ENCODE data around the gene ZNF174.

The ZNF174 gene

DNA sequence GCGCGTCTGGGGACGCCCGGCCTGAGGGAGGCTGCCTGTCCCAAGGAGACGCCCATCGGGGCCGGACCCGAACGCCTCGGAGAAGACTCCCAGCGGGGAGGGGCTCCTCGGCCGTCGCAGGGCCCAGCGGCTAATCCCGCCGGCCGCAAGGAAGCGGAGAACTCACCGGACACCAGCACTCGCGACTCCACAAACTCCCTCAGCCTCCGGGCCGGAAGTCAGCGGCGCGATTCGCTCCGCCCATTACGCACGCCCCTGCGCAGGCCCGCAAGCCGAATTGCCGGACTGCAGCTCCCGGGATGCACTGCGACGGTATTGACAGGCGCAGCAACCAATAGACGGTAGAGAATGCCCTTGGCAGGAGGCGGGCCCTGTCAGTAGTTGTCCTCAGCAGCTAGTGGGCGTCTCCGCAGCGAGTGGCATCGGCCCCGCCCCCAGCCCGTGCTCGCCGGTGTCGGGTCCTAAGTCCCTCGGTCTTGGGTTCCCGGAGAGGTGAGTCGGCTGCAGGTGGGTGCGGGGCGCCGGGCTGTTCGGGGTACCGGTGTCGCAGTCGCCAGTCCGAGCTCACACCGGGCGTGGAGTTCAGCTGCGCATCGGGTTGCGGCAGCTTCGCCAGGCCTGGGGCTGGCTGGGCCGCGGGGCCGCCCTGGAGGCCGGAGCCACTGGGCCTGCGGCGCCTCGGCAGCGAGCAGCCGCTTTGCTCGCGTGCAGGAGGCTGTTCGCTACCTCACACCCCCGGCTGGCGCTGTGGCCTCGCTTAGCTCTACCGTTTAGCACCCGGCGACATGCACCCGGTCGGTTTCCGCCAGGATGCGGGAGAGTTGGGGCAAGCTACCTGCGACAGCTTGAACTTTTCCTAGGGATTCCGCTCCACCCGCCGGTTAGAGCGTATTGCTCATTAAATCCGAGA, at the start of gene ZNF174, which contains the start of gene ZSCAN32:
Gene ZNF174 (plus strand): TSS at position 437 of the 910 bp plus-strand sequence. CDS start 790 bp downstream, outside the sequence.
Gene ZSCAN32 (minus strand): TSS at position 226 of the 910 bp plus-strand sequence. CDS start 3,447 bp downstream, outside the sequence.
- TF ChIP-seq CTCF (conservative IDR thresholded peaks at IDR 0.05; ENCODE audit: low read depth), result no peak
- ChIA-PET CTCF (interaction anchor here (0.6 to 1.3 kb wide), 2 partner anchors 36 to 289 kb away, joined by 3 to 4 read pairs; no protein-coding TSS in a partner anchor), POLR2A (ENCODE audit: low non-redundant PET) (interaction anchor here (1.2 to 1.6 kb wide), 3 partner anchors 36 to 137 kb away, joined by 3 to 5 read pairs (median 5); partner anchors contain the start of gene ZNF263)
- DNase-seq (ENCODE audit: low spot score), result peak; percentile 100
- H3K27ac ChIP-seq, result peak within 1 kb of the TSS; percentile 89

GRCh38 chr16:3355589-3355988, 45.4 kb upstream of the ZNF174 start, which contains the start of gene OR2C1:
OR2C1 (plus strand) TSS chr16:3355889; CDS start chr16:3355941, 52 bp downstream.
- no peak within 1 kb of the TSS for H3K27ac ChIP-seq
- DNase-seq (ENCODE audit: low spot score), result no peak
- ChIA-PET CTCF (no interaction called here), POLR2A (ENCODE audit: low non-redundant PET) (no interaction called here)
- no peak for TF ChIP-seq CTCF (conservative IDR thresholded peaks at IDR 0.05; ENCODE audit: low read depth)

DNA sequence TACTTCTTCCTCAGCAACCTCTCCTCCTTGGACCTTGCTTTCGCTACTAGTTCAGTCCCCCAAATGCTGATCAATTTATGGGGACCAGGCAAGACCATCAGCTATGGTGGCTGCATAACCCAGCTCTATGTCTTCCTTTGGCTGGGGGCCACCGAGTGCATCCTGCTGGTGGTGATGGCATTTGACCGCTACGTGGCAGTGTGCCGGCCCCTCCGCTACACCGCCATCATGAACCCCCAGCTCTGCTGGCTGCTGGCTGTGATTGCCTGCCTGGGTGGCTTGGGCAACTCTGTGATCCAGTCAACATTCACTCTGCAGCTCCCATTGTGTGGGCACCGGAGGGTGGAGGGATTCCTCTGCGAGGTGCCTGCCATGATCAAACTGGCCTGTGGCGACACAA, 44.9 kb upstream of the ZNF174 start:
- no peak for DNase-seq (ENCODE audit: low spot score)
- ChIA-PET POLR2A (ENCODE audit: low non-redundant PET) (no interaction called here), CTCF (no interaction called here)
- no peak overlapping the region for H3K27ac ChIP-seq
- no peak for TF ChIP-seq CTCF (conservative IDR thresholded peaks at IDR 0.05; ENCODE audit: low read depth)

GRCh38 chr16:3358871-3359270, 42.1 kb upstream of the ZNF174 start:
- ChIA-PET POLR2A (ENCODE audit: low non-redundant PET) (no interaction called here), CTCF (no interaction called here)
- no peak for DNase-seq (ENCODE audit: low spot score)
- TF ChIP-seq CTCF (conservative IDR thresholded peaks at IDR 0.05; ENCODE audit: low read depth), result no peak
- H3K27ac ChIP-seq, result no peak overlapping the region

GRCh38 chr16:3362931-3363330, 38.1 kb upstream of the ZNF174 start:
- no peak for DNase-seq (ENCODE audit: low spot score)
- POLR2A ChIA-PET (ENCODE audit: low non-redundant PET), result no interaction called here
- CTCF ChIA-PET, result interaction anchor here (0.7 kb wide), 1 partner anchor 21 kb away, joined by 5 read pairs; no protein-coding TSS in a partner anchor

More at GRCh38 chr16:3362931-3363330, 38.1 kb upstream of the ZNF174 start:
- no peak overlapping the region for H3K27ac ChIP-seq
- no peak for TF ChIP-seq CTCF (conservative IDR thresholded peaks at IDR 0.05; ENCODE audit: low read depth)
